Sigmoid colon (tissue), 4 donors: Measurements from ENCODE around the gene TMTC2.

Source experiments
- EP300 ChIP-seq, 4 donors: sonication (generic); formaldehyde crosslinking; IDR thresholded peaks; one replicate each; pipeline ENCODE4 v1.6.1; 2017; ENCODE audit warnings: antibody characterized with exemption in 4 of 4
- POLR2A ChIP-seq, 2 donors: fragments of 450-650 bp; IDR thresholded peaks; one replicate each; pipeline ENCODE4 v1.6.1; 2016; ENCODE audit warnings: antibody characterized with exemption in 2 of 2, mild to moderate bottlenecking in 2 of 2, moderate library complexity in 2 of 2
- TF ChIP-seq, protein P1 (sequence below), 4 experiments: fragments of 450-650 bp in 3 of 4; fragments of 200-600 bp in 1 of 4; IDR thresholded peaks; one replicate each; pipeline ENCODE4 v1.5.1; 2016 to 2019; ENCODE audit warnings: antibody characterized with exemption in 4 of 4, mild to moderate bottlenecking in 3 of 4, moderate library complexity in 2 of 4

DNA sequence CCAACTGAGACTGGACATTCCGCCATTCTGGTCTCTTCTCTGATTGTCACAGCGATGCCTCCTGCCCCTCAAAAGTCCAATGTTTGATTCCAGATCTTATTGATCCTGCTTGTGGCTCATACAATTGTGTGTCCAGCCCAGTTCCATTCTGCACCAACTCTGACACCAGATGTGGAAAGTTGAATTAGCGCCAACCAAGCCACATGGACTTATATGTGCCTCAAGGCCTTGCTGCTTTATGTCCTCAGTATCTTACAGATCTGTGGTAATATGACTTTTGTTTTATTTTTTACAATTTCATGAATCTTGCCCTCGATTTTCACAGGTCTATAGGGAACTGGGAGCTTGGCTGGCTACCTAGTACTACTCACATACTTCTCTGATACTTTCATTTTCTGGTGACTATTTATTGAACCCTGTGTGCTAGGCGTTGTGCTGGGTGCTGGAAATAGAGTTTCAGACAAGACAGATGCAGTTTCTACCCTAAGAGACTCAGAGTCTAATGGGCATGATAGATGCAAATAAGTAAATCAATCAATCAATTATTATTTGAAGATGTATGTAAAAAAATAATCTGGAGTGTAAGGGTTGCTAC lies 472.0 kb downstream of the TMTC2 start:
- TF ChIP-seq, protein P1, sequence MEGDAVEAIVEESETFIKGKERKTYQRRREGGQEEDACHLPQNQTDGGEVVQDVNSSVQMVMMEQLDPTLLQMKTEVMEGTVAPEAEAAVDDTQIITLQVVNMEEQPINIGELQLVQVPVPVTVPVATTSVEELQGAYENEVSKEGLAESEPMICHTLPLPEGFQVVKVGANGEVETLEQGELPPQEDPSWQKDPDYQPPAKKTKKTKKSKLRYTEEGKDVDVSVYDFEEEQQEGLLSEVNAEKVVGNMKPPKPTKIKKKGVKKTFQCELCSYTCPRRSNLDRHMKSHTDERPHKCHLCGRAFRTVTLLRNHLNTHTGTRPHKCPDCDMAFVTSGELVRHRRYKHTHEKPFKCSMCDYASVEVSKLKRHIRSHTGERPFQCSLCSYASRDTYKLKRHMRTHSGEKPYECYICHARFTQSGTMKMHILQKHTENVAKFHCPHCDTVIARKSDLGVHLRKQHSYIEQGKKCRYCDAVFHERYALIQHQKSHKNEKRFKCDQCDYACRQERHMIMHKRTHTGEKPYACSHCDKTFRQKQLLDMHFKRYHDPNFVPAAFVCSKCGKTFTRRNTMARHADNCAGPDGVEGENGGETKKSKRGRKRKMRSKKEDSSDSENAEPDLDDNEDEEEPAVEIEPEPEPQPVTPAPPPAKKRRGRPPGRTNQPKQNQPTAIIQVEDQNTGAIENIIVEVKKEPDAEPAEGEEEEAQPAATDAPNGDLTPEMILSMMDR (IDR thresholded peaks at IDR 0.05), result no peak
- no peak for TF ChIP-seq EP300 (IDR thresholded peaks at IDR 0.05)
- TF ChIP-seq POLR2A (IDR thresholded peaks at IDR 0.05), result no peak
